HG03342 (cell line): Measurements from ENCODE around the gene TRNP1.
A peak's percentile ranks its signal among the peaks of the same experiment; 100 is the strongest.

Experiments
- ATAC-seq: cut with Tn5 transposase; IDR thresholded peaks from one replicate; pipeline ENCODE4 v1.9.1; 2021; ENCODE audit warnings: mild to moderate bottlenecking, moderate library complexity; ENCODE audit not compliant: unreplicated experiment

Gene TRNP1

GRCh38 chr1:27025718-27026117 lies 32.2 kb downstream of the TRNP1 start:
- no peak for ATAC-seq

- ATAC-seq: no peak
These were observed 33.4 kb downstream of the TRNP1 start for GRCh38 chr1:27026621-27027574.

- no peak for ATAC-seq
These were observed 34.2 kb downstream of the TRNP1 start for GRCh38 chr1:27027575-27028250.

GRCh38 chr1:27029517-27029916 lies 36.0 kb downstream of the TRNP1 start:
- ATAC-seq: no peak

- ATAC-seq: no peak
These were observed 38.0 kb downstream of the TRNP1 start for GRCh38 chr1:27031235-27032118.

- no peak for ATAC-seq
These were observed 38.6 kb downstream of the TRNP1 start for GRCh38 chr1:27032119-27032461.

GRCh38 chr1:27033043-27033746 lies 39.7 kb downstream of the TRNP1 start:
- no peak for ATAC-seq

- no peak for ATAC-seq
These were observed 41.9 kb downstream of the TRNP1 start for GRCh38 chr1:27035344-27035743.

GRCh38 chr1:27036718-27037117 lies 43.2 kb downstream of the TRNP1 start:
- no peak for ATAC-seq

- no peak for ATAC-seq
These were observed 44.0 kb downstream of the TRNP1 start for GRCh38 chr1:27037518-27037917.

GRCh38 chr1:27038020-27038419 lies 44.5 kb downstream of the TRNP1 start:
- ATAC-seq: no peak

GRCh38 chr1:27042670-27043069 lies 49.2 kb downstream of the TRNP1 start:
- no peak for ATAC-seq

- ATAC-seq: peak; percentile 61
These were observed 51.2 kb downstream of the TRNP1 start for GRCh38 chr1:27044613-27045151.

- no peak for ATAC-seq
These were observed 52.6 kb downstream of the TRNP1 start for GRCh38 chr1:27045973-27046558.

- no peak for ATAC-seq
These were observed 54.4 kb downstream of the TRNP1 start for GRCh38 chr1:27047914-27048313.

GRCh38 chr1:27049100-27049499 lies 55.6 kb downstream of the TRNP1 start:
- no peak for ATAC-seq

- ATAC-seq: no peak
These were observed 56.1 kb downstream of the TRNP1 start for GRCh38 chr1:27049607-27050006.
